GM21825 (cell line): Measurements from ENCODE around the gene IFNA6.
A peak's percentile ranks its signal among the peaks of the same experiment; 100 is the strongest.

Source experiments
- ATAC-seq: cut with Tn5 transposase; IDR thresholded peaks from one replicate; pipeline ENCODE4 v1.9.1; 2021; ENCODE audit warnings: mild to moderate bottlenecking, moderate library complexity; ENCODE audit not compliant: unreplicated experiment

Gene IFNA6

GRCh38 chr9:21331676-21332402 is 18.8 kb downstream of the IFNA6 start:
- no peak for ATAC-seq

GRCh38 chr9:21326526-21327139 is 24.1 kb downstream of the IFNA6 start:
- peak; percentile 71 for ATAC-seq

GRCh38 chr9:21324047-21324446 is 26.6 kb downstream of the IFNA6 start:
- ATAC-seq, result no peak

- no peak for ATAC-seq
Measured at GRCh38 chr9:21322911-21323461, 27.7 kb downstream of the IFNA6 start.

GRCh38 chr9:21320465-21320864 is 30.2 kb downstream of the IFNA6 start:
- ATAC-seq, result no peak

GRCh38 chr9:21317956-21318923 is 32.4 kb downstream of the IFNA6 start:
- ATAC-seq, result no peak

- ATAC-seq, result no peak
Measured at GRCh38 chr9:21316860-21317259, 33.8 kb downstream of the IFNA6 start.

- ATAC-seq, result no peak
Measured at GRCh38 chr9:21316032-21316842, 34.5 kb downstream of the IFNA6 start.

GRCh38 chr9:21314152-21314551 is 36.5 kb downstream of the IFNA6 start:
- no peak for ATAC-seq

- no peak for ATAC-seq
Measured at GRCh38 chr9:21311889-21312288, 38.8 kb downstream of the IFNA6 start.

- no peak for ATAC-seq
Measured at GRCh38 chr9:21305213-21305612, 45.5 kb downstream of the IFNA6 start, which contains the start of gene IFNA5. Gene IFNA5, minus strand, starts transcription at chr9:21305313. Its CDS starts 57 bp downstream, at chr9:21305256.
